ENCODE data around the gene NUMB. TPM values are rescaled to one million over a fixed set of nuclear protein-coding genes. Genes with fewer than 3 reads are reported as not detected.

NUMB gene
- total and polyA plus RNA-seq, 2 of the 4 experiments (the other 2 are of a cell fraction) = 45.9 to 114 TPM

- no peak overlapping the region for H4K8ac ChIP-seq (ENCODE audit: low read depth in 2 of 2, low read length in 2 of 2)
- DNase-seq (no peak), ATAC-seq (ENCODE audit: low read depth) (no peak)
- no peaks in the 10 kb centered on the region for H3K27me3 ChIP-seq (ENCODE audit: control insufficient read depth, insufficient read depth, low read length)
- H2AFZ ChIP-seq (replicated peaks; ENCODE audit: low read length, poor library complexity) = no peak overlapping the region
- H3K4me1 ChIP-seq (ENCODE audit: control insufficient read depth, insufficient read depth, low read length) = no peaks in the 10 kb centered on the region; the same call in 1 of the 2 replicates
- in situ Hi-C loops (cut with MboI; ENCODE audit: low sequenced_read_pairs) = no loop called here
- H2AK9ac ChIP-seq (replicated peaks; ENCODE audit: low read depth, low read length, poor library complexity) = no peak overlapping the region
- CTCF ChIA-PET = no interaction called here
- no peak overlapping the region for H2BK15ac ChIP-seq (ENCODE audit: low read depth, low read length)
- no peak overlapping the region for H4K5ac ChIP-seq (ENCODE audit: low read depth, low read length)
- H4K91ac ChIP-seq (ENCODE audit: insufficient read depth, low read depth, low read length) = no peak overlapping the region
- WGBS, 2 experiments (ENCODE audit: extremely low coverage in 2 of 2, insufficient read length in 1 of 2) = no CpG with 5 or more reads among the region's 4 CpGs
- H4K20me1 ChIP-seq (ENCODE audit: insufficient read depth, low read length) = peaks cover 20% of the 10 kb centered on the region
- H3K4me2 ChIP-seq (ENCODE audit: low read depth, low read length) = no peak overlapping the region
- H3K18ac ChIP-seq (ENCODE audit: low read depth, low read length) = no peak overlapping the region
- POLR2A ChIA-PET (ENCODE audit: unreplicated experiment) = no interaction called here
- H3K9ac ChIP-seq (ENCODE audit: low read depth, low read length) = no peak overlapping the region
- no peak overlapping the region for H3K56ac ChIP-seq (ENCODE audit: extremely low read depth, insufficient read depth, low read length)
- intact Hi-C loops (cut with micrococcal nuclease) = no loop called here
- no peak overlapping the region for H3K14ac ChIP-seq (replicated peaks; ENCODE audit: low read depth, low read length)
- no peak overlapping the region for H2AK5ac ChIP-seq (ENCODE audit: low read depth, low read length)
- H3K4me3 ChIP-seq (ENCODE audit: insufficient read depth, low read depth, low read length) = no peak overlapping the region
- H3K9me3 ChIP-seq (ENCODE audit: control insufficient read depth, insufficient read depth, low read length) = no peaks in the 10 kb centered on the region
- dilution Hi-C loops (cut with HindIII; ENCODE audit: low sequenced_read_pairs, unreplicated experiment) = no loop called here
- TF ChIP-seq USF2 (IDR thresholded peaks at IDR 0.05; ENCODE audit: low read depth, low read length) (no peak), CEBPB (IDR thresholded peaks at IDR 0.05; ENCODE audit: low read depth, low read length) (no peak), RCOR1 (IDR thresholded peaks at IDR 0.05; ENCODE audit: insufficient replicate concordance, low read length) (no peak), RFX5 (IDR thresholded peaks at IDR 0.05; ENCODE audit: low read depth, low read length) (no peak), NFE2L2 (IDR thresholded peaks at IDR 0.05; ENCODE audit: low read depth, low read length) (no peak), ELK1 (IDR thresholded peaks at IDR 0.05; ENCODE audit: borderline replicate concordance, low read depth, low read length) (no peak), FOS (IDR thresholded peaks at IDR 0.05; ENCODE audit: low read depth, low read length) (no peak), POLR2A (IDR thresholded peaks at IDR 0.05; ENCODE audit: low read depth, low read length) (no peak), CHD1 (IDR thresholded peaks at IDR 0.05; ENCODE audit: low read depth, low read length) (no peak), MXI1 (IDR thresholded peaks at IDR 0.05; ENCODE audit: borderline replicate concordance, low read depth, low read length) (no peak)
- H2BK20ac ChIP-seq (ENCODE audit: low read depth, low read length) = no peak overlapping the region
- peaks cover 20 to 42% of the 10 kb centered on the region in 2 experiments for H3K79me1 ChIP-seq (ENCODE audit: low read depth in 1 of 2, low read length in 2 of 2)
- no peak overlapping the region for H3K27ac ChIP-seq (ENCODE audit: insufficient read depth, low read length)
- H2BK5ac ChIP-seq (ENCODE audit: low read depth, low read length, poor library complexity, severe bottlenecking) = no peak overlapping the region
- H3K9me1 ChIP-seq (ENCODE audit: insufficient read depth, low read length) = no peaks in the 10 kb centered on the region
- H2BK120ac ChIP-seq (ENCODE audit: low read depth, low read length) = no peak overlapping the region
- no peak overlapping the region for H3K4ac ChIP-seq (ENCODE audit: low read depth, low read length)
- no TSS peak for BruUV-seq (replicated peaks)
- H3K23ac ChIP-seq (ENCODE audit: low read depth, low read length) = no peak overlapping the region
- peaks cover 1% of the 10 kb centered on the region; the same call in 1 of the 2 replicates for H3K36me3 ChIP-seq (ENCODE audit: control insufficient read depth, insufficient read depth, low read length)
These were observed 65.8 kb downstream of the NUMB start for GRCh38 chr14:73392329-73393257.

All from IMR-90 (cell line).